Neural cell (in vitro differentiated cells): ENCODE results near the gene PHF10. TPM values are rescaled to one million over a fixed set of nuclear protein-coding genes. Genes with fewer than 3 reads are reported as not detected.

Experiments
- H2AFZ ChIP-seq: fragments of 200-600, 300-800 bp; sonication (generic), shearing (Covaris generic); 2 replicates; pipeline ENCODE4 v1.6.0; 2014; ENCODE audit warnings: low read depth, mild to moderate bottlenecking, antibody characterized with exemption, low read length, moderate library complexity
- H3F3A ChIP-seq: fragments of 200-600 bp; shearing (Covaris generic); 2 replicates; pipeline ENCODE4 v1.6.1; 2016; ENCODE audit warnings: mild to moderate bottlenecking, moderate library complexity, mixed read lengths, antibody characterized with exemption, low read length; ENCODE audit not compliant: insufficient read depth, poor library complexity, severe bottlenecking
- H3K27ac ChIP-seq: fragments of 200-600, 300-800 bp; sonication (generic), shearing (Covaris generic); 2 replicates; pipeline ENCODE4 v1.5.1; 2014; ENCODE audit warnings: mild to moderate bottlenecking, low read length, moderate library complexity
- H3K27me3 ChIP-seq: fragments of 300-800, 200-600 bp; sonication (generic), shearing (Covaris generic); 2 replicates; pipeline ENCODE4 v1.6.0; 2014; ENCODE audit warnings: mild to moderate bottlenecking, low read depth, low read length, moderate library complexity; ENCODE audit not compliant: insufficient read depth
- H3K36me3 ChIP-seq: fragments of 300-800, 200-600 bp; sonication (generic), shearing (Covaris generic); 2 replicates; pipeline ENCODE4 v1.5.1; 2014; ENCODE audit warnings: mild to moderate bottlenecking, antibody characterized with exemption, low read length, moderate library complexity; ENCODE audit not compliant: insufficient read depth
- H3K4me2 ChIP-seq: fragments of 300-800, 200-600 bp; sonication (generic), shearing (Covaris generic); 2 replicates; pipeline ENCODE4 v1.6.0; 2014; ENCODE audit warnings: mild to moderate bottlenecking, low read length
- H3K4me3 ChIP-seq: fragments of 300-800, 200-600 bp; sonication (generic), shearing (Covaris generic); 2 replicates; pipeline ENCODE4 v1.5.1; 2014; ENCODE audit warnings: mild to moderate bottlenecking, low read length, moderate library complexity
- H3K79me2 ChIP-seq: fragments of 200-600 bp; shearing (Covaris generic); replicated peaks from 2 replicates; pipeline ENCODE4 v1.6.0; 2014; ENCODE audit warnings: mild to moderate bottlenecking, low read length, moderate library complexity; ENCODE audit not compliant: insufficient read depth
- H3K9ac ChIP-seq: fragments of 300-800, 200-600 bp; sonication (generic), shearing (Covaris generic); 2 replicates; pipeline ENCODE4 v1.6.1; 2016; ENCODE audit warnings: mild to moderate bottlenecking, low read length, mixed read lengths
- H3K9me2 ChIP-seq: fragments of 200-600 bp; shearing (Covaris generic); 2 replicates; pipeline ENCODE4 v1.6.1; 2016; ENCODE audit warnings: mild to moderate bottlenecking, low read length, mixed read lengths; ENCODE audit not compliant: insufficient read depth
- H3K9me3 ChIP-seq: fragments of 200-600, 300-800 bp; sonication (generic), shearing (Covaris generic); 2 replicates; pipeline ENCODE4 v1.6.1; 2016; ENCODE audit warnings: mild to moderate bottlenecking, mixed run types, low read length, moderate library complexity, mixed read lengths
- H4K20me1 ChIP-seq: fragments of 200-600 bp; shearing (Covaris generic); 2 replicates; pipeline ENCODE4 v1.6.1; 2016; ENCODE audit warnings: mild to moderate bottlenecking, mixed run types; ENCODE audit not compliant: insufficient read depth
- CTCF ChIP-seq: fragments of 450-650 bp; IDR thresholded peaks from 2 replicates; pipeline ENCODE4 v1.5.1; 2014; ENCODE audit warnings: antibody characterized with exemption, mild to moderate bottlenecking, moderate library complexity; ENCODE audit not compliant: poor library complexity, severe bottlenecking
- EP300 ChIP-seq: fragments of 450-650 bp; conservative IDR thresholded peaks from 2 replicates; pipeline ENCODE4 v1.6.1; 2014; ENCODE audit warnings: antibody characterized with exemption, mild to moderate bottlenecking, moderate library complexity; ENCODE audit not compliant: poor library complexity, severe bottlenecking
- EZH2 ChIP-seq: fragments of 200-600, 300-800 bp; shearing (Covaris generic), sonication (generic); IDR thresholded peaks from 2 replicates; pipeline ENCODE4 v1.6.1; 2014; ENCODE audit warnings: antibody characterized with exemption, low read length, borderline replicate concordance, mild to moderate bottlenecking; ENCODE audit not compliant: insufficient read depth, poor library complexity, severe bottlenecking
- MXI1 ChIP-seq: fragments of 450-650 bp; conservative IDR thresholded peaks from 2 replicates; pipeline ENCODE4 v1.6.1; 2014; ENCODE audit warnings: antibody characterized with exemption, mild to moderate bottlenecking; ENCODE audit not compliant: poor library complexity, severe bottlenecking
- POLR2AphosphoS5 ChIP-seq: IDR thresholded peaks from 2 replicates; pipeline ENCODE4 v1.6.1; 2012
- RAD21 ChIP-seq: fragments of 450-650 bp; conservative IDR thresholded peaks from 2 replicates; pipeline ENCODE4 v1.6.1; 2014; ENCODE audit warnings: antibody characterized with exemption, mild to moderate bottlenecking, moderate library complexity
- REST ChIP-seq: IDR thresholded peaks from 2 replicates; pipeline ENCODE4 v1.6.1; 2012; ENCODE audit warnings: borderline replicate concordance
- SMC3 ChIP-seq: fragments of 450-650 bp; conservative IDR thresholded peaks from 2 replicates; pipeline ENCODE4 v1.6.1; 2014; ENCODE audit warnings: antibody characterized with exemption, mild to moderate bottlenecking, moderate library complexity; ENCODE audit not compliant: poor library complexity
- TAF1 ChIP-seq: IDR thresholded peaks from 2 replicates; pipeline ENCODE4 v1.6.1; 2012; ENCODE audit warnings: low read depth
- polyA plus RNA-seq: library from polyadenylated mRNA; depleted of rRNA; stranded (reverse); fragments of >200 nt; gene quantifications from 2 replicates; pipeline ENCODE4 v1.2.3, GENCODE V29; 2014

PHF10 gene
- polyA plus RNA-seq, 1 donor from 2014 or later: 48.9 TPM

- Histone ChIP-seq H3K9me3 (peaks cover 3% of the 10 kb centered on the region), H3K9me2 (no peaks in the 10 kb centered on the region), H4K20me1 (no peaks in the 10 kb centered on the region), H3K4me2 (no peak overlapping the region), H3K79me2 (no peaks in the 10 kb centered on the region), H2AFZ (no peak overlapping the region), H3K27ac (no peak overlapping the region), H3K27me3 (no peaks in the 10 kb centered on the region), H3F3A (no peaks in the 10 kb centered on the region), H3K4me3 (no peak overlapping the region), H3K36me3 (peaks cover 8% of the 10 kb centered on the region), H3K9ac (no peak overlapping the region)
- TF ChIP-seq SMC3 (no peak), CTCF (no peak), EZH2 (no peak), POLR2AphosphoS5 (no peak), TAF1 (no peak), EP300 (no peak), MXI1 (no peak), RAD21 (no peak), REST (no peak)
These were observed 33.0 kb downstream of the PHF10 start for GRCh38 chr6:169691260-169691659.

GRCh38 chr6:169689287-169689686 lies 35.0 kb downstream of the PHF10 start:
- no peaks in the 10 kb centered on the region for H3K9me2 ChIP-seq
- H3K4me2 ChIP-seq: no peak overlapping the region
- H3K27me3 ChIP-seq: no peaks in the 10 kb centered on the region
- H3K9ac ChIP-seq: no peak overlapping the region
- peaks cover 3% of the 10 kb centered on the region for H3K9me3 ChIP-seq
- H2AFZ ChIP-seq: no peak overlapping the region
- TF ChIP-seq CTCF (no peak), MXI1 (no peak), POLR2AphosphoS5 (no peak), EZH2 (no peak), EP300 (no peak), REST (no peak), RAD21 (no peak), SMC3 (no peak), TAF1 (no peak)
- H3K79me2 ChIP-seq: no peaks in the 10 kb centered on the region
- no peak overlapping the region for H3K4me3 ChIP-seq
- no peak overlapping the region for H3K27ac ChIP-seq
- H3K36me3 ChIP-seq: peaks cover 8% of the 10 kb centered on the region
- H4K20me1 ChIP-seq: no peaks in the 10 kb centered on the region
- H3F3A ChIP-seq: no peaks in the 10 kb centered on the region
